ENCODE measurements around the gene HSD3B2. TPM values are rescaled to one million over a fixed set of nuclear protein-coding genes. Genes with fewer than 3 reads are reported as not detected.

The HSD3B2 gene
- total RNA-seq, 2 donors from 2014 or later = 2.2 to 27.2 TPM

DNA sequence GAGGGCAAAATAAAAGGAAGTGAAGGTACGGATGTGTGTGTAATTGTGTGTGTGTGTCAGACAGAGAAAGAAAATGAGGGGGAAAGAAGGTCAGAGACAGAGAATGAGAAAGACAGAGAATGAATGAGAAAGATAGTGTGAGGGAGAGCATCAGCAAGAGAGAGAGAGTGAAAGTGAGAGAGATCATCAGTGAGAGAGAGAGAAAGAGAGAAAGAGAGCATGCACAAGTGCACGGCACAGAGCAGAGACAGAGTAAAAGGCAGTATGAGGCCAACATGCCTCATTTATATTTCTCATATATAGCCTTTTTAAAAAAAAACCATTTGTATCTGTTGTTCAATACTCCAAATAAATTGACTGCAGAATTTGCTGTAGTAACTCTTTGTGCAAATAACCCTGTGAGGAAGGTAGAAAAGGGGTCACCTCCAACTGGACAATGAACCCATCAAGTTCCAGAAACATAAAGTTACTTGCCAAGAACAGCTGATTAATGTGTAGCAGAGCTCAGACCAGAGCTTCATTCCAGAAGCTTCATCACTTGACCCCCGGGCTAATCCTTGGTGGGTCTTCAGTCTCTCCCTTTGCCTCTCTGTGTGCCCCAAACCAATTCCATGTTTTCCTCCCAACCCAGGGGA, 1.2 kb downstream of the HSD3B2 start:
- Histone ChIP-seq H3K36me3 (no peaks in the 10 kb centered on the region), H3K9ac (ENCODE audit: low read depth in 2 of 2, low read length in 2 of 2) (no peak overlapping the region), H3K9me3 (no peaks in the 10 kb centered on the region), H3K27me3 (no peaks in the 10 kb centered on the region), H3K4me1 (no peaks in the 10 kb centered on the region), H3K27ac (no peak overlapping the region), H3K4me3 (no peak overlapping the region)
- intact Hi-C loops (cut with DNase I) = no loop called here
- TF ChIP-seq, protein P1, sequence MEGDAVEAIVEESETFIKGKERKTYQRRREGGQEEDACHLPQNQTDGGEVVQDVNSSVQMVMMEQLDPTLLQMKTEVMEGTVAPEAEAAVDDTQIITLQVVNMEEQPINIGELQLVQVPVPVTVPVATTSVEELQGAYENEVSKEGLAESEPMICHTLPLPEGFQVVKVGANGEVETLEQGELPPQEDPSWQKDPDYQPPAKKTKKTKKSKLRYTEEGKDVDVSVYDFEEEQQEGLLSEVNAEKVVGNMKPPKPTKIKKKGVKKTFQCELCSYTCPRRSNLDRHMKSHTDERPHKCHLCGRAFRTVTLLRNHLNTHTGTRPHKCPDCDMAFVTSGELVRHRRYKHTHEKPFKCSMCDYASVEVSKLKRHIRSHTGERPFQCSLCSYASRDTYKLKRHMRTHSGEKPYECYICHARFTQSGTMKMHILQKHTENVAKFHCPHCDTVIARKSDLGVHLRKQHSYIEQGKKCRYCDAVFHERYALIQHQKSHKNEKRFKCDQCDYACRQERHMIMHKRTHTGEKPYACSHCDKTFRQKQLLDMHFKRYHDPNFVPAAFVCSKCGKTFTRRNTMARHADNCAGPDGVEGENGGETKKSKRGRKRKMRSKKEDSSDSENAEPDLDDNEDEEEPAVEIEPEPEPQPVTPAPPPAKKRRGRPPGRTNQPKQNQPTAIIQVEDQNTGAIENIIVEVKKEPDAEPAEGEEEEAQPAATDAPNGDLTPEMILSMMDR (IDR thresholded peaks at IDR 0.05) = no peak
- no peak for DNase-seq

DNA sequence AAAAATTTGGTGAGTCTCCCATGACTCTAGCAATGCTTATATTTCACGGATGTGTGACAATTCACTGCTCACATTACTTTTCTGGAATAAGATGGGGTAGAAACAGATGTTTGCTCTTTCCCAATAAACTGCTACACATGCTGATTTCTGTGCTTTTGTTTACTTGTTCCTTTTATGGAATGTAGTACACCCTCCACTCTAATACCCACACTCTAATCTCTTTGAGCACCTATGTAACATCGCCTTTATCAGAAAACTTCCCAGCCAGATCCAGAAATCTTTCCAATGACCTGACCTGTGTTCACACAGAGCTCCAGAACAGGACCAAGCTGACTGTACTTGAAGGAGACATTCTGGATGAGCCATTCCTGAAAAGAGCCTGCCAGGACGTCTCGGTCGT, 4.2 kb downstream of the HSD3B2 start:
- Histone ChIP-seq H3K36me3 (no peaks in the 10 kb centered on the region), H3K27me3 (no peaks in the 10 kb centered on the region), H3K9me3 (no peaks in the 10 kb centered on the region), H3K9ac (ENCODE audit: low read depth in 2 of 2, low read length in 2 of 2) (no peak overlapping the region), H3K4me1 (no peaks in the 10 kb centered on the region), H3K4me3 (no peak overlapping the region), H3K27ac (no peak overlapping the region)
- DNase-seq = no peak
- intact Hi-C loops (cut with DNase I) = no loop called here
- TF ChIP-seq, protein P1 (IDR thresholded peaks at IDR 0.05) = no peak

DNA sequence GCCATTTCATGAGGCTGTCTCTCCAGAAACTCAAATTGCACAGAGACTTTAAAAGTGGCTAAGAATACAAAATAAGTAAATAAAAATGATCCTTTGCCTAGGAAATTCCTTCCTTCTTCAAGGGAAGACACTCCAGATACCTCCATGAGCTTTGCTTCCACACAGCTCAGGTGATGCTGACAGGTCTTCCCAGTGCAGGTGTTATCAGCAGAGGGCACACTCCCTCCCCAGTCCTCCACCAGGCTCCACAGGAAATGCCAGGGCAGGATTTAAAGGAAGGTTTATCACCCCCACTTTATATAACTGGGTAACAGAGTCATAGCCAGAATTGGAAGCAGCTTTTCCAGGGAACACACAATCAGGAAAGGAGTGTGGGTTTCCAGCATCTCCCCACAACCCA, 5.7 kb downstream of the HSD3B2 start:
- H3K27ac ChIP-seq = no peak overlapping the region
- H3K4me1 ChIP-seq = no peaks in the 10 kb centered on the region
- no peak overlapping the region for H3K9ac ChIP-seq (ENCODE audit: low read depth in 2 of 2, low read length in 2 of 2)
- H3K27me3 ChIP-seq = no peaks in the 10 kb centered on the region
- H3K4me3 ChIP-seq = no peak overlapping the region
- H3K9me3 ChIP-seq = no peaks in the 10 kb centered on the region
- no peak for DNase-seq
- TF ChIP-seq, protein P1 (IDR thresholded peaks at IDR 0.05) = no peak
- no peaks in the 10 kb centered on the region for H3K36me3 ChIP-seq
- intact Hi-C loops (cut with DNase I) = no loop called here

DNA sequence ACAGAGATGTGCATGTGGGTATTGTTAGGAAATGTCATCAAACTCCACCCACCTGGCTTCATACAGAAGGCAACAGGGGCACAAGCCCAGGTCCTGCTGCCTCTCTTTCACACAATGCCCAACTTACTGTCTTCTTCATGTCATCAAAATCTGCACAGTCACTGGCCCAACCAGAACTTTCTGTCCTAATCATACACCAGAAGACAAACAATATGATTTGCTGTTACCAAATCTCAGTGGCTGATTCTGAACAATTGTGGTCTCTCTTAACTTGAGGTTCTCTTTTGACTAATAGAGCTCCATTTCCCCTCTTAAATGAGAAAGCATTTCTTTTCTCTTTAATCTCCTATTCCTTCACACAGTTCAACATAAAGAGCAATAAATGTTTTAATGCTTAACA, 7.7 kb downstream of the HSD3B2 start:
- Histone ChIP-seq H3K9me3 (no peaks in the 10 kb centered on the region), H3K27me3 (no peaks in the 10 kb centered on the region), H3K4me3 (no peak overlapping the region), H3K9ac (ENCODE audit: low read depth in 2 of 2, low read length in 2 of 2) (no peak overlapping the region), H3K36me3 (no peaks in the 10 kb centered on the region), H3K4me1 (no peaks in the 10 kb centered on the region), H3K27ac (no peak overlapping the region)
- TF ChIP-seq, protein P1 (IDR thresholded peaks at IDR 0.05) = no peak
- DNase-seq = no peak
- intact Hi-C loops (cut with DNase I) = no loop called here

DNA sequence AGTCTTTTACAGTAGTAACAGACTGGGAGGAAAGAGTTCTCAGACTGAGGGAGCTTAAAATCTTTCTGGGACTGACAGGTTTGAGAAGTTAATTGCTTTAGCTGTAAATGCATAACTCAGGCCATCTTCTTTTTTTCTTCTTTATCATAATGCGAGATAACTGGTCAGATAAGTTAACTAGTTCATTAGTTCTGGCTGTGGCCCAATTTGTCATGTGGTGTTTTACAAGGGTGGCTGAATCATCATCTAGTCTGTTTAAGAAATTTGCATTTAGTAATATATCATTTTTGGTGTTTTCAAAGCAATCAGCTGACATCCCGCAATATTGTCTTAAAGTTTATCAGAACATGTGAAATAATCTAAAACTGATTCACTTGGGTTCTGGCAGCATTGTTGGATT, 14.0 kb downstream of the HSD3B2 start:
- DNase-seq = no peak
- no peak overlapping the region for H3K27ac ChIP-seq
- intact Hi-C loops (cut with DNase I) = no loop called here

More for the DNA sequence above, 14.0 kb downstream of the HSD3B2 start:
- TF ChIP-seq, protein P1 (IDR thresholded peaks at IDR 0.05) = no peak
- H3K9me3 ChIP-seq = no peaks in the 10 kb centered on the region
- no peaks in the 10 kb centered on the region for H3K36me3 ChIP-seq
- no peak overlapping the region for H3K4me3 ChIP-seq
- H3K9ac ChIP-seq (ENCODE audit: low read depth in 2 of 2, low read length in 2 of 2) = no peak overlapping the region
- no peaks in the 10 kb centered on the region for H3K4me1 ChIP-seq
- no peaks in the 10 kb centered on the region for H3K27me3 ChIP-seq
